GM23338 (cell line): ENCODE data around the gene HSPB2. TPM values are rescaled to one million over a fixed set of nuclear protein-coding genes. Genes with fewer than 3 reads are reported as not detected.

Source experiments
- ATAC-seq: fragments of 200-7000 bp; cut with Tn5 transposase; 3 replicates; pipeline ENCODE4 v1.9.1; 2020
- DNase-seq: peaks from one replicate; pipeline ENCODE4 v3.0.0-alpha.2; 2015; ENCODE audit warnings: low spot score
- H2AFZ ChIP-seq: fragments of 200-600 bp; sonication (generic); 2 replicates; pipeline ENCODE4 v1.8.0; 2016; ENCODE audit warnings: antibody characterized with exemption, mild to moderate bottlenecking, moderate library complexity
- H3F3A ChIP-seq: fragments of 200-600 bp; sonication (generic); replicated peaks from 2 replicates; pipeline ENCODE4 v1.8.0; 2017; ENCODE audit warnings: antibody characterized with exemption, mixed run types, low read depth
- H3K27ac ChIP-seq: fragments of 200-600 bp; sonication (generic); 2 replicates; pipeline ENCODE4 v1.6.1; 2016; ENCODE audit warnings: low read depth
- H3K27me3 ChIP-seq: fragments of 200-600 bp; sonication (generic); 2 replicates; pipeline ENCODE4 v1.8.0; 2016; ENCODE audit warnings: mild to moderate bottlenecking, mixed run types, moderate library complexity; ENCODE audit not compliant: insufficient read depth
- H3K36me3 ChIP-seq: fragments of 200-600 bp; sonication (generic); 2 replicates; pipeline ENCODE4 v1.8.0; 2016; ENCODE audit warnings: mild to moderate bottlenecking; ENCODE audit not compliant: insufficient read depth
- H3K4me1 ChIP-seq: fragments of 200-600 bp; sonication (generic); 2 replicates; pipeline ENCODE4 v1.8.0; 2016; ENCODE audit warnings: mild to moderate bottlenecking, moderate library complexity; ENCODE audit not compliant: insufficient read depth
- H3K4me2 ChIP-seq: fragments of 200-600 bp; sonication (generic); 2 replicates; pipeline ENCODE4 v1.7.1; 2017; ENCODE audit warnings: mixed run types
- H3K4me3 ChIP-seq: fragments of 200-600 bp; sonication (generic); 2 replicates; pipeline ENCODE4 v1.6.1; 2016; ENCODE audit warnings: mixed run types
- H3K79me2 ChIP-seq: fragments of 200-600 bp; sonication (generic); replicated peaks from 2 replicates; pipeline ENCODE4 v1.8.0; 2017; ENCODE audit warnings: mild to moderate bottlenecking; ENCODE audit not compliant: insufficient read depth
- H3K9me2 ChIP-seq: fragments of 200-600 bp; sonication (generic); 2 replicates; pipeline ENCODE4 v1.8.0; 2017; ENCODE audit not compliant: insufficient read depth
- H4K20me1 ChIP-seq: fragments of 200-600 bp; sonication (generic); replicated peaks from 2 replicates; pipeline ENCODE4 v1.8.0; 2017; ENCODE audit warnings: mild to moderate bottlenecking; ENCODE audit not compliant: insufficient read depth
- H3K27ac Mint-ChIP-seq: 2 replicates; pipeline ENCODE4 v1.8.0; 2020; ENCODE audit warnings: inconsistent platforms, mild to moderate bottlenecking, moderate library complexity, mixed read lengths
- H3K27me3 Mint-ChIP-seq: 3 replicates; pipeline ENCODE4 v1.8.0; 2022; ENCODE audit warnings: low read depth, mild to moderate bottlenecking, moderate library complexity, mixed read lengths, inconsistent platforms; ENCODE audit not compliant: insufficient read depth, poor library complexity
- H3K36me3 Mint-ChIP-seq: 3 replicates; pipeline ENCODE4 v1.8.0; 2021; ENCODE audit warnings: low read depth, mild to moderate bottlenecking, inconsistent platforms, moderate library complexity, mixed read lengths
- H3K4me1 Mint-ChIP-seq: 3 replicates; pipeline ENCODE4 v1.8.0; 2020; ENCODE audit warnings: mild to moderate bottlenecking, inconsistent platforms, mixed read lengths
- H3K4me3 Mint-ChIP-seq: 3 replicates; pipeline ENCODE4 v1.8.0; 2021; ENCODE audit warnings: moderate library complexity, mild to moderate bottlenecking, inconsistent platforms, mixed read lengths
- H3K9me3 Mint-ChIP-seq: 3 replicates; pipeline ENCODE4 v1.8.0; 2020; ENCODE audit warnings: moderate library complexity, mild to moderate bottlenecking, inconsistent platforms, mixed read lengths
- CREB1 ChIP-seq: fragments of 250-450 bp; sonication (Bioruptor Pico); IDR thresholded peaks from 2 replicates; pipeline ENCODE4 v1.5.0; 2020; ENCODE audit warnings: low read depth, mild to moderate bottlenecking, moderate library complexity
- POLR2AphosphoS5 ChIP-seq: IDR thresholded peaks from 2 replicates; pipeline ENCODE4 v1.6.1; 2016; ENCODE audit warnings: antibody characterized with exemption, low read depth
- STAT1 ChIP-seq: IDR thresholded peaks from one replicate; pipeline ENCODE4 v1.6.1; 2016; ENCODE audit warnings: antibody characterized with exemption; ENCODE audit not compliant: unreplicated experiment
- ZNF331 ChIP-seq: fragments of 250-450 bp; sonication (Bioruptor Pico); IDR thresholded peaks from 2 replicates; pipeline ENCODE4 v1.5.0; 2020; ENCODE audit warnings: low read depth, mild to moderate bottlenecking, moderate library complexity
- polyA plus RNA-seq: library from polyadenylated mRNA; unstranded; fragments of >200 nt; fragmentation: Nextera tagmentation; extraction: Ambion mirVana; gene quantifications from 2 replicates; pipeline ENCODE4 v1.2.1, GENCODE V29; 2016
- total RNA-seq: library from RNA; depleted of rRNA; stranded (reverse); fragments of >200 nt; shearing (Covaris generic); gene quantifications from 2 replicates; pipeline ENCODE4 v1.2.3, GENCODE V29; 2014
- TF ChIP-seq, protein P1 (sequence below): IDR thresholded peaks from 2 replicates; pipeline ENCODE4 v1.6.1; 2016; ENCODE audit warnings: antibody characterized with exemption
- TF ChIP-seq, protein P2 (sequence below): IDR thresholded peaks from one replicate; pipeline ENCODE4 v1.6.1; 2018; ENCODE audit warnings: antibody characterized with exemption; ENCODE audit not compliant: unreplicated experiment
- TF ChIP-seq, protein P3 (sequence below), 2 experiments: fragments of 200-600 bp in 1 of 2; sonication (generic) in 1 of 2; conservative IDR thresholded peaks; 2 replicates each; pipeline versions ENCODE4 v1.5.1 to v1.6.1; 2016 to 2017; ENCODE audit warnings: antibody characterized with exemption in 2 of 2, low read depth in 2 of 2, mild to moderate bottlenecking in 2 of 2, moderate library complexity in 1 of 2

Gene HSPB2
- total and polyA plus RNA-seq, 2 experiments from 2014 or later = 1.0 to 2.6 TPM

DNA sequence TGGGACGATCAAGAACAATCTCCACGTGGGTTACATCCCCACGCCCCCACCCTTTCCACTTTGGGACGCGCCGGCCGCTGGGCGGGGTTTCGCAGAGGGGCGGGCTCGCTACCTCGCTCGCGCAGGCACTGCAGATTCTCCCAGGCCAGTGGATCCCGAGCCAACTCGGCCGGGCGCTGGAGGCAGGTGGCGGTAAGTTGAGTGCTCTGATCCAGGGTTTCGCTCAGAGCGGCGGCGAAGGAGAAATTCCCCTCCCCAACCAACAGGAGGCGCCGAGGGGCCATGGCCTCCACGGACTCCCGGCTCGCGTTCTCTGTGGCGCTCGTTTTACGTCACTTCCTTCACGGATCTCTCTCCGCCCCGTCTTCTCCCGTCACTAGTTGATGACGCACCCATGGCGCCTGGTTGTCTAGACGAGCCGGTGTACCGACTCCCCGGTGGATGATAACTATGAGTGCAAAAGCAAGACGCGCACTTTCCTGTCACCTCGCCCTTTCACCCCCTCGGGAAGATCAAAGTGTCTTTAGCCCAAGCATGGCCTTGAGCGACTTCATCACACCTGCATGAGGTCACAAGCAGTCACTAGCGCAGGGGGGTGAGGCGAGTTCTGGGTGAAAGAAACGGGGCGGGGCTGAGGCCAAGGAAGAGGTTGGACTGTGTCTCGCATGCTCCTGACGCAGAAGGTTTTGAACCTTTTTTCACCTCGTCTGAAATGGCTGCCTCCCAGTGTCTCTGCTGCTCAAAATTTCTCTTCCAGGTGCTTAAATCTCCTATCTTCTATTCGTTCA lies 33.5 kb upstream of the HSPB2 start, which contains the start of the genes CFAP68 and FDXACB1:
Gene CFAP68, plus strand, starts transcription at position 693 of the 788 bp plus-strand sequence. Its CDS starts 20 bp downstream, at position 713.
Gene FDXACB1, minus strand, starts transcription at position 317 of the 788 bp plus-strand sequence. Its CDS starts 33 bp downstream, at position 284.
- H3K4me2 ChIP-seq = peak within 1 kb of the TSS; percentile 96
- peak within 1 kb of the TSS; percentile 72 for H3K4me3 ChIP-seq
- no peaks in the 10 kb centered on the region for H3K79me2 ChIP-seq
- no peaks in the 10 kb centered on the region for H3K27me3 ChIP-seq
- peak within 1 kb of the TSS; percentile 94 for H3K4me3 Mint-ChIP-seq
- peak; percentile 98 for ATAC-seq
- H2AFZ ChIP-seq = peak within 1 kb of the TSS; percentile 99
- peak; percentile 99 for DNase-seq
- H3K9me2 ChIP-seq = no peaks in the 10 kb centered on the region
- TF ChIP-seq, protein P1, sequence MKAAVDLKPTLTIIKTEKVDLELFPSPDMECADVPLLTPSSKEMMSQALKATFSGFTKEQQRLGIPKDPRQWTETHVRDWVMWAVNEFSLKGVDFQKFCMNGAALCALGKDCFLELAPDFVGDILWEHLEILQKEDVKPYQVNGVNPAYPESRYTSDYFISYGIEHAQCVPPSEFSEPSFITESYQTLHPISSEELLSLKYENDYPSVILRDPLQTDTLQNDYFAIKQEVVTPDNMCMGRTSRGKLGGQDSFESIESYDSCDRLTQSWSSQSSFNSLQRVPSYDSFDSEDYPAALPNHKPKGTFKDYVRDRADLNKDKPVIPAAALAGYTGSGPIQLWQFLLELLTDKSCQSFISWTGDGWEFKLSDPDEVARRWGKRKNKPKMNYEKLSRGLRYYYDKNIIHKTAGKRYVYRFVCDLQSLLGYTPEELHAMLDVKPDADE = peak; percentile 71
- peak; percentile 99 for TF ChIP-seq CREB1 (CRISPR knock-in tag)
- TF ChIP-seq, protein P2, sequence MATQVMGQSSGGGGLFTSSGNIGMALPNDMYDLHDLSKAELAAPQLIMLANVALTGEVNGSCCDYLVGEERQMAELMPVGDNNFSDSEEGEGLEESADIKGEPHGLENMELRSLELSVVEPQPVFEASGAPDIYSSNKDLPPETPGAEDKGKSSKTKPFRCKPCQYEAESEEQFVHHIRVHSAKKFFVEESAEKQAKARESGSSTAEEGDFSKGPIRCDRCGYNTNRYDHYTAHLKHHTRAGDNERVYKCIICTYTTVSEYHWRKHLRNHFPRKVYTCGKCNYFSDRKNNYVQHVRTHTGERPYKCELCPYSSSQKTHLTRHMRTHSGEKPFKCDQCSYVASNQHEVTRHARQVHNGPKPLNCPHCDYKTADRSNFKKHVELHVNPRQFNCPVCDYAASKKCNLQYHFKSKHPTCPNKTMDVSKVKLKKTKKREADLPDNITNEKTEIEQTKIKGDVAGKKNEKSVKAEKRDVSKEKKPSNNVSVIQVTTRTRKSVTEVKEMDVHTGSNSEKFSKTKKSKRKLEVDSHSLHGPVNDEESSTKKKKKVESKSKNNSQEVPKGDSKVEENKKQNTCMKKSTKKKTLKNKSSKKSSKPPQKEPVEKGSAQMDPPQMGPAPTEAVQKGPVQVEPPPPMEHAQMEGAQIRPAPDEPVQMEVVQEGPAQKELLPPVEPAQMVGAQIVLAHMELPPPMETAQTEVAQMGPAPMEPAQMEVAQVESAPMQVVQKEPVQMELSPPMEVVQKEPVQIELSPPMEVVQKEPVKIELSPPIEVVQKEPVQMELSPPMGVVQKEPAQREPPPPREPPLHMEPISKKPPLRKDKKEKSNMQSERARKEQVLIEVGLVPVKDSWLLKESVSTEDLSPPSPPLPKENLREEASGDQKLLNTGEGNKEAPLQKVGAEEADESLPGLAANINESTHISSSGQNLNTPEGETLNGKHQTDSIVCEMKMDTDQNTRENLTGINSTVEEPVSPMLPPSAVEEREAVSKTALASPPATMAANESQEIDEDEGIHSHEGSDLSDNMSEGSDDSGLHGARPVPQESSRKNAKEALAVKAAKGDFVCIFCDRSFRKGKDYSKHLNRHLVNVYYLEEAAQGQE = no peak
- TF ChIP-seq, protein P3, sequence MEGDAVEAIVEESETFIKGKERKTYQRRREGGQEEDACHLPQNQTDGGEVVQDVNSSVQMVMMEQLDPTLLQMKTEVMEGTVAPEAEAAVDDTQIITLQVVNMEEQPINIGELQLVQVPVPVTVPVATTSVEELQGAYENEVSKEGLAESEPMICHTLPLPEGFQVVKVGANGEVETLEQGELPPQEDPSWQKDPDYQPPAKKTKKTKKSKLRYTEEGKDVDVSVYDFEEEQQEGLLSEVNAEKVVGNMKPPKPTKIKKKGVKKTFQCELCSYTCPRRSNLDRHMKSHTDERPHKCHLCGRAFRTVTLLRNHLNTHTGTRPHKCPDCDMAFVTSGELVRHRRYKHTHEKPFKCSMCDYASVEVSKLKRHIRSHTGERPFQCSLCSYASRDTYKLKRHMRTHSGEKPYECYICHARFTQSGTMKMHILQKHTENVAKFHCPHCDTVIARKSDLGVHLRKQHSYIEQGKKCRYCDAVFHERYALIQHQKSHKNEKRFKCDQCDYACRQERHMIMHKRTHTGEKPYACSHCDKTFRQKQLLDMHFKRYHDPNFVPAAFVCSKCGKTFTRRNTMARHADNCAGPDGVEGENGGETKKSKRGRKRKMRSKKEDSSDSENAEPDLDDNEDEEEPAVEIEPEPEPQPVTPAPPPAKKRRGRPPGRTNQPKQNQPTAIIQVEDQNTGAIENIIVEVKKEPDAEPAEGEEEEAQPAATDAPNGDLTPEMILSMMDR (conservative IDR thresholded peaks at IDR 0.05; ENCODE audit: low read depth in 2 of 2) = peak; percentile 66 to 93
- TF ChIP-seq POLR2AphosphoS5 = peak; percentile 73
- no peaks in the 10 kb centered on the region for H3K36me3 ChIP-seq
- 0 out of 2 replicates have a peak, but pooled peaks cover 9% of the 10 kb centered on the region for H3K4me1 ChIP-seq
- H4K20me1 ChIP-seq = no peaks in the 10 kb centered on the region
- peak within 1 kb of the TSS; percentile 99 for H3K27ac Mint-ChIP-seq
- peaks cover 5% of the 10 kb centered on the region for H3K27me3 Mint-ChIP-seq
- H3F3A ChIP-seq = peaks cover 5% of the 10 kb centered on the region
- H3K4me1 Mint-ChIP-seq = peaks cover 5% of the 10 kb centered on the region; the same call in 2 of the 3 replicates
- H3K9me3 Mint-ChIP-seq = no peaks in the 10 kb centered on the region
- H3K27ac ChIP-seq = peak within 1 kb of the TSS; percentile 92
- H3K36me3 Mint-ChIP-seq = no peaks in the 10 kb centered on the region

DNA sequence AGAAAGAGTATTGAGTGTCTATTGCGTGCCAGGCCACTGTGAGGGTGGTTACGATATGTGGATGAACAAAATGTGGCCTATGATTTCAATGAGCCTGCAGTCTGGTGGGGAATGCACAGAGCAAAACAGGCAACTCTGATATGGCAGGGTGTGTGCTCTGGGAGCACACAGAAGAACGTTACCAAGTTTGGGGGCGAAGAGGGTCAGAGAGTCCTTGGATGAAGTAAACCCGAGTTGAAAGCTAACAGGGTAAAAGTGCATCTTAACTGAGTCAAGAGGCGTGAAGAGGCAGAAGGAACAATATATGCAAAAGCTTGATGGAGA lies 32.9 kb upstream of the HSPB2 start:
- Mint-ChIP-seq H3K4me3 (peak overlapping the region; percentile 94), H3K27ac (peak overlapping the region; percentile 99), H3K9me3 (no peaks in the 10 kb centered on the region), H3K27me3 (peaks cover 5% of the 10 kb centered on the region), H3K4me1 (peaks cover 5% of the 10 kb centered on the region; the same call in 2 of the 3 replicates), H3K36me3 (no peaks in the 10 kb centered on the region)
- DNase-seq (no peak), ATAC-seq (no peak)
- peaks cover 5% of the 10 kb centered on the region for H3F3A ChIP-seq
- no peaks in the 10 kb centered on the region for H3K36me3 ChIP-seq
- H3K4me2 ChIP-seq = peak overlapping the region; percentile 96
- H2AFZ ChIP-seq = peak overlapping the region; percentile 95
- 0 out of 2 replicates have a peak, but pooled peaks cover 9% of the 10 kb centered on the region for H3K4me1 ChIP-seq
- no peaks in the 10 kb centered on the region for H3K9me2 ChIP-seq
- H3K79me2 ChIP-seq = no peaks in the 10 kb centered on the region
- H4K20me1 ChIP-seq = no peaks in the 10 kb centered on the region
- peak overlapping the region; percentile 92 for H3K27ac ChIP-seq
- H3K27me3 ChIP-seq = no peaks in the 10 kb centered on the region
- H3K4me3 ChIP-seq = peak overlapping the region; percentile 72
- no peak for TF ChIP-seq ZNF331 (CRISPR knock-in tag)
- TF ChIP-seq STAT1 = no peak
